NCI-H2107 treated with DMSO at 0.1 percent for 48 hours (cell line): Measurements from ENCODE around the gene SCRT2.
"Not testable (repeated sequence)": the region's sequence is repeated elsewhere in the genome, so short reads cannot be mapped to it uniquely, and the experiment has no call there.

Experiments used
- DNase-seq: peaks from one replicate; lab custom pipeline; 2025; ENCODE audit not compliant: unreplicated experiment; lab: John Stamatoyannopoulos, UW

The SCRT2 gene

DNA sequence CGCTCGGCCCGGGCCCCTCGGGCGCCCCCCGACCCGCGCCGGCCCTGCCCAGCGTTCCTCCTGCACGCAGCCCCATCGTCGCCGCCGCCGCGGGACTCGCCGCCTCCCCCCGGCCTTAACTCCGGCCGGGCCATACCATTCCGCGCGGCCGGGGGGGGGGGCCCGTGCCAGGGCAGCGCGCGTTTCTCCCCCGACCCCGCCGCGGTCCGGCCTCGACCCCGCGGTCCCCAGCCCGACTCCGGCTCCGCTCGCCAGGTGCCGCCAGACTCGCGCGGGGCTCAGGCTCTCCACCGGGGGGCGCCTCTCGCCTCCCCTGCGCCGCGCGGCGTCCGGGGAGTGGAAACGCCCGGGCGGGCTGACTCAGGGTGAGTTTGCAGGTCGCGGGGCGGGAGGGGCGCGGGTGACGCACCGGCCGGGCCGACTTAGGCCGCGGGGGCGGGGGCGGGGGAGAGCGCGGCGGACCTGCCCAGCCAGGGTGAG lies 22.5 kb downstream of the SCRT2 start, which contains the start of gene SRXN1:
TSS of gene SRXN1 (minus strand) at position 91 of the 480 bp plus-strand sequence. CDS start at position 76, 15 bp downstream.
- DNase-seq, result no peak

DNA sequence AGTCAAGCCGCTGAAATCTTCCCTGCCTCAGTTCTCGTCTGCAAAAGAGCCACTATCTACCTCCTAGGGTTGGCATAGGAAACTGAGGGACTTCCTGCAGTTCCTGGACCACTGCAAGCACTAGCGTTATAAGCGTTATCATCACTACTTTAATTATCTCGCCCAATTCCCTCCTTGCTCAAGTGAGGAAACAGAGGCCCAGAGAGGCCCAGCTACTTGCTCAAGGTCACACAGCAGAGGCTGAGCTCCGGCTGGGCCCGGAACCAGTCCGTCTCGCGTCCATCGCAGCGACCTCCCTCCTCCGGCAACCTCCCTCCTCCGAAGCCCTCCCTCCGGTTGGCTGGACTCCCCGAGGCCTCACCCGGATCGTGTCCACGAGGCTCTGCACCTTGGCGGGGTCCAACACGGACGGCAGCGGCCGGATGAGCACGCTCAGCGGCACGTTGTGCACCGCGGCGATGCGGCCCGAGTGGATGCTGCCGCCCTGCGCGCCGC lies 22.9 kb downstream of the SCRT2 start:
- DNase-seq, result no peak

DNA sequence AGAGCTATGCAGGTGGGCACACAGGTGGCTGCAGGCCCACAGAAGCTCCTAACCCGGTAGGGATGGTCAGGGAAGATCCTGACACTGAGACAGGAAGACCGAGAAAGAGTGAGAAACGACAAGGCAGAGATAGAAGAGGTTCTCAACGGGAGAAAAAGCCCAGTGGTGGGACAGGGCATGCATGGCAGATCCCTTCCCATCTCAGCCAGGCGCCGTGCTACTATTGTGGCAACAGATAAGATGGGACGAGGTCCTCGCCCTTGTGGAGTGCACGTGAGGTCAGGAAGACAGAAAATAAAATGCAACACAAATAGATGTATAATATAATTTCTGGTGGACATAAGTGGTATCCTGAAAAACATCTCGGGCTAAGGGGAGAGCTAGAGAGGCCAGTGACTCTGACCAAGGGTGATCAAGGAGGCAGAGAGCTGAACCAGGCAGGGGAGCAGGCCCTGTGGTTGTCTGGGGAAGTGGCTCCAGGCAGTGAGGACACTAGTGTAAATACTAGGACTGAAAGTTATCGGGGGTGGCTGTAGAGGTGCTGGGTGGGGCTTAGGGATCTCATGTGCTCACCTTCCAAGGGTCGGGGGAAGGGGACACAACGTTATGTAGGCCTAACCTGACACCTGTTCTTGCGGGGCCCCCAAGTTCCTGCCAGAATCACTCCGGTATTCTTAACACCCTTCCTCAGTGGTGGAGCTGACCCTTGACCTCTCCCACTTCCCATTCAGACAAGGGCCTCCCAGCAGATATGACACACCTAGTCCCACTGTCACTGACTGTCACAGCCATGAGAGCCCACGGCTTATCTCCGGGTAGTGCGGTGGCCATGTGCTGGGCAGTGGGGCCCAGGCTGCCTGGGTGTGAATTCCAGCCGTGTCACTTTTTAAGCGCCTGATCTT lies 23.6 kb downstream of the SCRT2 start:
- DNase-seq, result no peak

DNA sequence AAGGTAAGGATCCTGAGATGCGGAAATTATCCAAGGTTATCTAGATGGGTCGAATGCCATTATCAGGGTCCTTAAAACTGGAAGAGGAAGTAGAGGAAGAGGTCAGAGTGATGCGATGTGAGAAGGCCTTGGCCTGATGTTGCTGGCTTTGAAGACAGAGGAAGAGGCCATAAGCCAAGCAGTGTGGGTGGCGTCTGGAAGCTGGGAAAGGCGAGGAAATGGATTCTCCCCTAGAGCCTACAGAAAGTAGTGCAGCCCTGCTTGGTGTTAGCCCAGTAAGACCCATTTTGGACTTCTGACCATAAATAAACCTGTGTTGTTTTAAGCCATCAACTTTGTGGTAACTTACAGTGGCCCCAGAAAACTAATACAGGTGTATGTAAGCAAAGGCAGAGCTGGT lies 24.6 kb downstream of the SCRT2 start:
- no peak for DNase-seq

DNA sequence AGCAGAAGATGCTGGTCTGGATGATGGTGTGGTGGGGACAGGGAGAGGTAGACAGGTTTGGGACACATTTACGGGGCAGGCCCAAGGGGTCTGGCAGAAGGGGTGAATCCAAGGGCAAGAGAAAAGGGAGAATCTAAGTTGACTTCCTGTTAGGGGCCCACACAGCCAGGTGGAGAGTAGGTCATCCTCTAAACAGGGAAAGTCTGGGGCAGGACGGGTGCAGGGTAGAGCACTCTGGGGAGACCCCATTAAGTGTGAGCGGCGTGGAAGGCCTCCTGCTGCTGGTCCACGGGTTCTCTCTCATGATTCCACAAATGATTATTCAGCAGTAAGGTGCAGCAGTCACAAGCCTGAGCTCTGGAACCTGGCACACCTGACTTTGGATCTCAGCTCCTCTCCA lies 25.3 kb downstream of the SCRT2 start:
- DNase-seq, result no peak

DNA sequence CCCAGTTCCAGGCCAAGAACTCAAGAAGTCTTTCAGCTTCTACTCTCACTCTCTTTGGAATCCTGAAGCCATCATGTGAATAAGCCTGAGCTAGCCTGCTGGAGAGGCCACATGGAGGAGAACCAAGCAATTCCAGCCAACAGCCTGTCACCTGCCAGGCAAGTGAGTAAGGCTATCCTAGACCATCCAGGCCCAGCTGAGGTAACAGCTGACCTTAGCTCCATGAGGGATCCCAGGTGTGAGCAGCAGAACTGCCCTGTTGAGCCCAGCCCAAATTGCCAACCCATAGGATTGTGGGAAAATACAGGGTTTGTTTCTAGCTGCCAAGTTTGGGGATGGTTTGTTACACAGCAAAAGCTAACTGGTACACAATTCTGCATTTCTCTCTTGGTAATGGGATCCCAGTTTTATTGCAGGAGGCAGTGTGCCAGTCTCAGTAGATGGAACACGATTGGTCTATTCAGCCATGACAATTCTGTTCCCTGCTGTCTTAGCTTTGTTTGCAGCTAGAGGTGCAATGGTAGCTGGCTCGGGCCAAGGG lies 28.1 kb downstream of the SCRT2 start:
- no peak for DNase-seq

DNA sequence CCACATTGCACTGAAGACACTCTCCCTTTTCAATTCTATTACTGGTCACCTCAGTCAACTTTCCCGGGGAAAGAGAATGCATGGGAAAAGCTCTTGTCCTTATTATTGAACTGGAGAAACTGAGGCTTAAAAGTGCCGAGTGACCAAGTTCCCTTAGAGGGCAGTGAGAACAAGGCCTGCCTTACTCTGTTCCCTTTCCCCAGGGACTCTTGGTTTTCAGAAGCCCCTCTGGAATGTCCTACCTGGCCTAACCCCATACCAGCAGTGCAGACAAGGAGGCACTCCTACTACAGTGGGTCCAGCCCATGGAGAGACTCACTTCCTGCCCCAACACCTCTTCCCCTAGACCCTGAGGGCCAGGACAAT lies 28.8 kb downstream of the SCRT2 start:
- DNase-seq, result no peak

DNA sequence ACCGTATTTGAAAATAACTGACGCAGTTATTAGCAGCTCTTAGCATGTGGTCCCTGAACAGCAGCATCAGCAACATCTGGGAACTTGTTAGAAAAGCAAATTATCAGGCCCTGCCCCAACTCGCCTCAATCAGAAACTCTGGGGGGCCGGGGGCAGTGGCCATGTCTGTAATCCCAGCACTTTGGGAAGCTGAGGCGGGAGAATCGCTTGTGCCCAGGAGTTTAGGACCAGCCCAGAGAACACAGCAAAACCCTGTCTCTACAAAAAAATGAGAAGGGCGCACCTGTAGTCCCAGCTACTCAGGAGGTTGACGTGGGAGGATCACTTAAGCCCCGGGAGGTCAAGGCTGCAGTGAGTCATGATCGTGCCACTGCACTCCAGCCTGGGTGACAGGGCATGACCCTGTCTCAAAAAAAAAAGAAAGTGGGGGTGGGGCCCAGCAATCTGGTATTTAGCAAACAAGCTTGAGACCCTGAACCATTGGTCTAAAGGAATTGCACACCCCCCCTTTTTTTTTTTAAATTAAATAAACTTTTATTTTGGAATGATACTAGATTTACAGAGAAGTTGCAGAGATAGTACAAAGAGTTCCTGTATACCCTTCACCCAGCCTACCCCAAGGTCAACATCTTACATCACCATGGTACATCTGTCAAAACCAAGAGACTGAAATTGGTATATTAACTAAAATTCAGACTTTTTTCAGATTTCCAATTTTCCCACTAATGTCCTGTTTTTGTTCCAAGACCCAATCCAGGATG lies 29.3 kb downstream of the SCRT2 start:
- no peak for DNase-seq

DNA sequence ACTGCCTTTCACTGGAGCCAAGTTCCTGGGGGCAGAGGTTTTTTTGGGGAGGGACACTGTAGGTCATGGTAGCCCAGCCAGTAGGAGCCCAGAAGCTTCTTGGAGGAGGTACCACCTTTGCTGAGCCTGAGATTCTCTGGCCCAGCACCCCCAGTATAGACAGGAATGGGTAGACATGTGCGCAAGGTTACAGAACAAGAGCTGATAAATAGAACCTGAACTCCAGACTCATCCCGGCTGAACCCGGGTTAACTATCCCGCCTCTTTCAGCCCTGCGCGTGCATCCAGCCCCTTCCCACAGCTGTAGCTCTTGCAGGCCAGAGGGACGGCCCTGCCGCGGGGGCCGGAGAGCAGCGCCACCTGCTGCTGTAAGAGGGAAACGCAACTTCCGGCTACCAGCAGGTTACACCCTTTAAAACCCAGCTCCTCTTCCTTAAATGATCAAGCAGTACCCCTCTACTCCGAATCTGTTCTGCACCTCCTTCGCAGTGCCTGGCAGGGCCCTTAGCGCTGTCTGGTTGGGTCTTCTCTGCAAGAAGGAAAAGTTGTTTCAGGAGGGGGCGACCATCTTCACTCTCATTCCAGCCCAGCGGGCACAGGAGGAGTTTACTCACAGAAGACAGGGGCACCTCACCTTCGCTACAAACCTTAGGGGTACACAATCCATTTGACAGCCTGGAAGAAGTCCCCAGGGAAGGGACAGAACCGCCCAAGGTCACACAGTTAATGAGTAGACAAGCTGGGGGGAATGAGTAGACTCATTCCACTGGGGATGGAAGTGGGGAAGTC lies 30.1 kb downstream of the SCRT2 start:
- DNase-seq, result no peak

DNA sequence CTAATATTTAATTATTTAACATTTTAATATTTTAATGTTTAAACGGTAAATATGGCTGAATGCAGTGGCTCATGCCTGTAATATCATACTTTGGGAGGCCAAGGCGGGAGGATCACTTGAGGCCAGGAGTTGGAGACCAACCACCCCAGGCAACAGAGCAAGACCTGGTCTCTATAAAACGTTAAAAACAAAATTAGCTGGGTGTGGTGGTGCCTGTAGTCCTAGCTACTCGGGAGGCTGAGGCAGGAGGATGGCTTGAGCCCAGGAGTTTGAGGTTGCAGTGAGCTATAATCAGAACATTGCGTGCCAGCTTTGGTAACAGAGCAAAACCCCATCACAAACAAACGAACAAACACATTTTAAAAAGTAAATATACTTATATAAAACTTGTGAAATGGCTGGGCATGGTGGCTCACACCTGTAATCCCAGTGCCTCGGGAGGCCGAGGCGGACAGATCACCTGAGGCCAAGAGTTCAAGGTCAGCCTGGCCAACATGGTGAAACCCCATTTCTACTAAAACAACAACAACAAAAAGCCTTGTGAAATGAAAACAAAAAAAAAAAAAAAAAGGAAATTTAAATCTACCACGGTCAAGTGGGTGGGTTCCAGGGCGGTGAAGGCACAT lies 30.8 kb downstream of the SCRT2 start:
- DNase-seq, result no peak

DNA sequence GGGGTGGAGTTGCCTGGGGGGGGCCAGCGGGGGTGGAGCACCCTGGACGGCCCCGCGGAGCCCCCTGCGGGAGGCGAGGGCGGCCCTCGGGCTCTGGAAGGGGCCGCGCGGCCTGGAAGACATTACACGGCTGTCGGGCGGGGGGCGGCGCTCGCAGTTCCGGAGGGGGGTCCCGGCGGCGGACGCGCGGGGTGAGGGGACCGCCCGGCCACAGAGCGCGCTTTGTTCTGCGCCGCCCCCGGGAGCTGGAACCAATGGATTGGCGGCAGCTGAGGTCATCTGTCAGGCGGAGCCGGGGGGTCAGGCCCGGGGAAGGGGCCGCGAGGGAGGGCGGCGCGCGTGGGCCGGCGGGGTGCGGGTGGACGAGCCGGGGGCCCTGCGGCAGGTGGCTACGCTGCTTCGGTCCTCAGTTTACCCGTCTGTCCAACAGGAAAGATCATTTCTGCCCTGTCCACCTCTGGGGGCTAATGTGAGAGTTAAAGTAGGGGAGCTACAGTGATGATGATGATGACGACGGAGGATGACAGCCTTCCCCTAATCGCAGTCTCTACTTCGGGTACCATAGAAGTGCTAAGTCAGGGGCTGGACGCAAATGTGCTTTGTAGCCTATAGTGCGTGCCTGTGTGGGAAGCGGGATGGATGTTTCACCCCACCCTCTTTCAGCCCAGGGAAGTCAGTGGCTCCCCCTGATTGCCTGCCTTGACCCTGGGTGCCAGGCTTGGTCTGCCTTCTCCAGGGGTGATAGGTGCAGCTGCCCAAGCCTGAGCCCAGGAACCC lies 33.0 kb downstream of the SCRT2 start:
- DNase-seq, result no peak

DNA sequence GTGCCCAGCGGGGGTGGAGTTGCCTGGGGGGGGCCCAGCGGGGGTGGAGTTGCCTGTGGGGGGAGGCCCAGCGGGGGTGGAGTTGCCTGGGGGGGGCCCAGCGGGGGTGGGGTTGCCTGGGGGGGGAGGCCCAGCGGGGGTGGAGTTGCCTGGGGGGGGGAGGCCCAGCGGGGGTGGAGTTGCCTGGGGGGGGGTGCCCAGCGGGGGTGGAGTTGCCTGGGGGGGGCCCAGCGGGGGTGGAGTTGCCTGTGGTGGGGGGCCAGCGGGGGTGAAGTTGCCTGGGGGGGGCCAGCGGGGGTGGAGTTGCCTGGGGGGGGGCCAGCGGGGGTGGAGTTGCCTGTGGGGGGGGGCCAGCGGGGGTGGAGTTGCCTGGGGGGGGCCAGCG lies 33.6 kb downstream of the SCRT2 start:
- not testable (repeated sequence) for DNase-seq

DNA sequence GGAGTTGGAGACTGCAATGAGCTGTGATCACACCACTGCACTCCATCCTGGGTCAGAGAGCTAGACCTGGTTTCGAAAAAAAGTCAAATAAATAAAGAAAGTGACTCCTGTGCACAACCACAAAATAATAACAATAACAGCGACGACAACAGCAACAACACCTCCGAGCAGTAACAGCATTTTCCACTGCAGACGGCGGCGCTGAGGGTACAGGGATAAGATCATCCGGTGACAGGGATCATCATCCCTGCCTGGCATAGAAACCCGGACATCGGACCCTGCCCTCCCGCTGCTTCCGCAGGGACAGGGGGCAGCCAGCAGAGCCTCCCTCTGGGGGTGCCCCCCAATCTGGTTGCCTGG lies 34.1 kb downstream of the SCRT2 start:
- no peak for DNase-seq

DNA sequence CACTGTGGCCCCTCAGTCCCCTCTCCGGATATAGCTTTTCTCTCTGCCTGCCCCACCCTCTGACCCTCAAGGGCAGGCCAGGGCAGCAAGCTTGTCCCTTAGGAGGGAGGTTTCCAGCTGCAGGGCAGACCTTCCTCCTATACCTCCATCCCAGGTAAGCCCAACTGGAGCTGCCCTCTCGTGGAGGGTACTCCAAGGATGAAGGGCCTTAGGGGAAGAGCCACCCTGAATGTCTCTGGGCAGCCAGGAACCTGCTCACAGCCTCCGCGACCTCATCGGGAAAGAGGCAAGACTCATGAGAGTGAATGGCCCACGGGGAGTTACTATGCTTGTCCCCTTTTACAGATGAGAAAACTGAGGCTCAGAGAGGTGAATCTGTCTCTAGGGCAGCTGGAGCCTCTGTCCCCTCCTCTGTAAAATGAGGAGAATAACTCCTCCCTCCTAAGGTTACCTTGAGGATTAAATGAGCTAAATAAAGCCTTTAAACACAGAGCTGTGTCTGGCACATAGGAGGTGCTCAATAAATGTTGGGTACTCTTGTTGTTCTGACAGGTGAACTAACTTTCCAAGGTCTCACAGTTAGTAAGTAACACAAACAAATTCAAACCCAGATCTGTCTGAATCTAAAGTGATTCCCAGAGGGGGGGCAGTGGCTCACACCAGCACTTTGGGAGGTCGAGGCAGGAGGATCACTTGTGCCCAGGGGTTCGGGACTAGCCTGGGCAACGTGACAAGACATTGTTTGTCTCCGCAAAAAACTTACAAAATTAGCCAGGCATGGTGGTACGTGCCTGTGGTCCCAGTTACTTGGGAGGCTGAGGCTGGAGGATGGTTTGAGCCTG lies 34.7 kb downstream of the SCRT2 start:
- DNase-seq, result no peak

DNA sequence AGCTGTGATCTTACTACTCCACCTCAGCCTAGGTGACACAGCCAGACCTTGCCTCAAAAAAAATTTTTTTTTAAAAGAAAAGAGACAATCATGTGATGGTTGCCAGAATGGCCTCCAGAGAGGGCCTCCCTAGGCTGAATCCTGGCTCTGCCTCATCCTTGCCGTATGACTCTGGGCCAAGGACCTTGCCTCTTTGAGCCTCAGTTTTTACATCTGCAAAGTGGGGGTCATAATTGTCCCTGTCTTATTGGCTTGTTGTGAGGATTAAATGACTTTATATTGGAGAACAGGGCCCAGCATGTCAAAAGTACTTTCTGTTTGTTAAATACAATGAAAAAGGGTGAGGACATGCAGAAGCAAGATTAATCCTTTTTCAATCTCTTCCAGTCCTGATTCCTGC lies 37.0 kb downstream of the SCRT2 start:
- no peak for DNase-seq

DNA sequence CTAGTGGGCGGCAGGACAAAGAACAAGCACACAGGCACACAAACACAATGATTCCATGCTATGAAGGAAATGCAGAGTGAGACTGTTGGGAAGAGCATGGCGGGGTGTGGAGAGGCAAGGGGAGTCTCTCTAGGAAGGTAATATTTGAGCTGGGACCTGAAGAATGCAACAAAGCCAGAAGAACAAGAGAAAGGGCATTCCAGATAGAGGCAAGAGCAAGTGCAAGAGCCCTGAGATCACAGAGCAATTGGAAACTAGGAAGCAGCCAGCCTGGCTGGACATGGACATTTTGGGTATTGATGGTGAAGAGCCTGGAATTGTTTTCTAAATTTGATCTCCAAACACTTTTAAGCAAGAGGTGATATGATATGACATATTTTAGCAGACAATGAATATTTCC lies 38.0 kb downstream of the SCRT2 start:
- DNase-seq, result no peak

DNA sequence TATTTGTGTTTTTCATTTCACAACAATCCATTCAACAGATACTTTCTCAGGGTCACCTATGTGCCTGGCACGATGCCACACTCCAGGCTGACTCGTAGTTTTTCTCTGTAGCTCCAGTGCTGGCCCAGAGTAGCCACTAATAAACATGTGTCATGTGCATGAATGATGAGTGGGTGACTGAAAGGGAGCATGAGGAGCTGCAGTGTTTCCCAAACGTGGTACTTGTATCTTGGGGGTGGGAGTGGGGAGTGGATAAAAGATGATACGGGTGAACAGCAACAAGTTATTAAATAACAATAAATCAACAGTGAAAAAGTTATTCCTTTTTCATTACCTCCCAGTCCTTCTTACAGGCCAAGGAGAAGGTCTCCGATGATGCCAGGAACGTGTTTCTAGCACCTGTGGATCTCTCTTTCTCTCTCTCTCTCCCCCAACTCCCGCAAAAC lies 39.7 kb downstream of the SCRT2 start:
- no peak for DNase-seq

DNA sequence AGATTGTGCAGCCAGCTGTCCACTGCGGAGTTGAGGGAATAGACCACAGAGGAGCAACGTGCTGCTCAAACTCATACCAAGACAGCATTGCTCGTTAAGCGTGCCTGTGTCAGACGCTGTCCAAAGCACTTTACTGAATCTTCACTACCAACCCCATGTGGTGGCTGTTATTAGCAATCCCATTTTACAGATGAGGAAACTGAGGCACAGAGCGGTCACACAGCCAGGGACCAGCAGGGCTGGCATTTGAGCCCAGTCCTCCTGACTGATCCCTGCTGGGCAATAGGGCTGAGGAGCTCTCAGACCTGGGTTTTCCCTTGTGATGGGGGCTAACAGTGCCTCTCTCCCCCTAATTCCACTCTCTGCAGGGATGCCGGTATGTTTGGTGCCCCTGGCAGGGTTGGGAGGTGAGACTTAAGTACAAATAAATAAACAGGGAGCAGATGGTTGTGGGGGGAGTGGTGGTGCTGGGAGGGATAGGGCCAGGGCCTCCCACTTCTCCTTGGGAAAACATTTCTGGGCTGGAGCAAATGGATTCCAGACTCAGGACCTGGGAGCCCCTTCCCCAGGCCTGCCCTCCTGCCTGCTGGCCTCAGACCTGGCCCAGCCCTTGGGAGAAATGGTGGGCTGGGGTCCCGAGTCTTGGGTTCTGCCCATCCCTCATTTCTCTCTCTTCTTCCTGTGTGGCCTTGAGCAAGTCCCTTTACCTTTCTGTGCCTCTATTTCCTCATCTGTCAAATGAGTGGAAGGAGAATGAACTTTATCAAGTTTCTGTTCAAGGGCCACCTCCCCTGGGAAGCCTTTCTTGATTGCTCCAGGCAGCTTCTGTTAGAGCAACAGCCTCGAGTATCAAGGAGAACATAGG lies 40.3 kb downstream of the SCRT2 start:
- DNase-seq, result no peak
